HG03520 (cell line): ENCODE measurements around the gene BCAT1.
"Not testable (repeated sequence)": the region's sequence is repeated elsewhere in the genome, so short reads cannot be mapped to it uniquely, and the experiment has no call there.

ENCODE experiments used
- ATAC-seq: cut with Tn5 transposase; IDR thresholded peaks from one replicate; pipeline ENCODE4 v1.9.1; 2021; ENCODE audit warnings: mild to moderate bottlenecking, moderate library complexity; ENCODE audit not compliant: unreplicated experiment

BCAT1 gene

DNA sequence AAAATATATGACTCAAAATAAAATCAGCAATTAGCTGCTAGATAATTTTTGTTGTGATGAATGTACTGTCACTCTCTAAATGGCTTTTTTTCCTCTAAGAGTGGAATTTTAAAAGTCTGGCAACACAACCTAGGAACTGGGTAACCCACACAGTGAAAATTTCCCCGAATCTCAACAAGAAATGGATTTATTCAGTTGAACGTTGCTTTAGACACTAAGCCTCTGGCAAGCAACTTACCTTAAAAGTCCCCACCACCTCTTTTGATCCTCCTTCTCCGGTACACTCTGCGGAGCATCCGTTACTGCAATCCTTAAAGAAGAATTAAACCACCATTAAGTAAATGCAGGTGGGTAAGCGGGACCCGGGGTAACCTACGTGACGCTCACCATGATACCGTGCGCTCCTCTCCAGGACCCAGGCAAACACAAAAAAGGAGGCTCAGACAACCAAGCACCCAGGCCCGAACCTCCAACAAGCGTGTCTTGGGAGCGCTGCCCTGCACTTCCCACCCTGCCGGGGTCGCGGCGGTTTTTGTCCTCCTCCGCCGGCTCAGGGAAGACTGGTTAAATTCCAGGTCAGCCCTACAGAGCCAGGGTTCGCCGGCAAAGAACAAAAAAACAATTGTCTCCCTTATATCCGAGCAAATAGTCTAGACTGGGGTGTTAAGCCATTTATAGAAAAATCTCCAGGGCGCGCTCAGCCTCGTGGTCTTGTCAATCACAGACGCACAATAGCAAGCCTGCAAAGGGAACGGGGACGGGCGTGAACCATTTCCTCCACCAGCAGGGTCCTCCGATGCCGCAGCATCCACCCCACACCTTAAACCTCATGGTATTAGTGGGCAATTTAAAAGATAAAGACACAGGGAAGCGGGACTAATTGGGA lies 47.1 kb downstream of the BCAT1 start:
- no peak for ATAC-seq

- no peak for ATAC-seq
Measured at GRCh38 chr12:24900196-24900595, 48.7 kb downstream of the BCAT1 start.

GRCh38 chr12:24899503-24900075 lies 49.3 kb downstream of the BCAT1 start:
- no peak for ATAC-seq

GRCh38 chr12:24898606-24899005 lies 50.3 kb downstream of the BCAT1 start:
- no peak for ATAC-seq

DNA sequence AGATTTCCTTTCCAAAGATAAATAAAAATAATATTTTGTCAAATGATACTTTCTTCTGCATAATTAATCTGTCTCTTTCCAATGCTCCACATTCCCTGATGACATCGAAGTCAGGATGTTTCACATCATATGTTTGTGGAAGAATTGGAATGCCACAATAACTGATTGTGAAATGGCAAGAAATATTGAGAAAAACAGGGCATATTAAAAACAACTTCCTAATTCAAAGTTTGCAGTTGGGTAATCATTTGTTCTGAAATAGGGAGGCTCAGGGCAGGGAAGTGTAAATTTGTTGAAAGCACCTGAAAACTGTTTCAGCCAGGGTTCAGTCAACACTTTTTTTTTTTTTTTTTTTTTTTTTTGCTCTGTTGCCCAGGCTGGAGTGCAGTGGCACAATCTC lies 50.7 kb downstream of the BCAT1 start:
- ATAC-seq, result no peak

- no peak for ATAC-seq
Measured at GRCh38 chr12:24896171-24896570, 52.7 kb downstream of the BCAT1 start.

- no peak for ATAC-seq
Measured at GRCh38 chr12:24895612-24896011, 53.3 kb downstream of the BCAT1 start.

GRCh38 chr12:24894879-24895278 lies 54.0 kb downstream of the BCAT1 start:
- ATAC-seq, result no peak

DNA sequence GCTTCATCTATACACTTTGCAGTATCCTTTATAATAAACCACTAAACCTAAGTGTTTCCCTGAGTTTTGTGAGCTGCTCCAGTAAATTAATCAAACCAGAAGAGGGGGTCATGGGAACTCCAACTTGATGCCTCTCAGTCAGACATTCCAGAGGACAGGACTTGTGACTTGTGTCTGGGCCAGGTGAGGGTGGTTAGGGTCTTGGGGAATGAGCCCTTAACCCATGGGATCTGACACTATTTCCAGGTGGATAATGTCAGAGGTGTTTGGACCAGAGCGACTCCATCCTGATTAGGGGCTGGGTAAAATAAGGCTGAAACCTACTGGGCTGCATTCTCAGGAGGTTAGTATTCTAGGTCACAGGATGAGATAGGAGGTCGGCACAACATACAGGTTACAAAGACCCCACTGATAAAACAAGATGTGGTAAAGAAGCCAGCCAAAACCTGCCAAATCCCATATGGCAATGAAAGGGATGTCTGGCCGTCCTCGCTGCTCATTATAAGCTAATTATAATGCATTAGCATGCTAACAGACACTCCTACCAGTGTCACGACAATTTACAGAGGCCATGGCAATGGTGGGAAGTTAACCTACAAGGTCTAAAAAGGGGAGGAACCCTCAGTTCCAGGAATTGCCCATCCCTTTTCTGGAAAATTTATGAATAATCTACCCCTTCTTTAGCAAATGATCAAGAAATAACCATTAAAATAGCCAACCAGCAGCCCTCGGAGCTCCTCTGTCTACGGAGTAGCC lies 58.7 kb downstream of the BCAT1 start:
- no peak for ATAC-seq

DNA sequence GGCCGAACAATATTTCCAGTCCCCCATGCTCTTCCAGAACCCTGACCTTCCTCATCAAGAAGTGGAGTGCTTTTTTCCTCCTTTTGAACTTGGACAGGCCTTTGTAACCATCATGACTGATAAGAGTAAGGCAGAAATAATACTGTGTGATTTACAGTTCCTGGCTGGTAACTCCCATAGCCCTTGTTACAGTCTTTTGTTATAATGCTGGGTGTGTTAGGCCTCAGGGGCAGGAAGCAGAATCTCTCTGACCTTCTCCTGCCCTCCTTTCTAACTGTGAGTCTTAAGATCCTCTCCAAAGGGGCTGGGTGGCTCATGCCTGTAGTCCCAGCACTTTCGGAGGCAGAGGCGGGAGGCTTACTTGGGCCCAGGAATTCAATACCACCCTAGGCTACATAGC lies 59.5 kb downstream of the BCAT1 start:
- no peak for ATAC-seq

DNA sequence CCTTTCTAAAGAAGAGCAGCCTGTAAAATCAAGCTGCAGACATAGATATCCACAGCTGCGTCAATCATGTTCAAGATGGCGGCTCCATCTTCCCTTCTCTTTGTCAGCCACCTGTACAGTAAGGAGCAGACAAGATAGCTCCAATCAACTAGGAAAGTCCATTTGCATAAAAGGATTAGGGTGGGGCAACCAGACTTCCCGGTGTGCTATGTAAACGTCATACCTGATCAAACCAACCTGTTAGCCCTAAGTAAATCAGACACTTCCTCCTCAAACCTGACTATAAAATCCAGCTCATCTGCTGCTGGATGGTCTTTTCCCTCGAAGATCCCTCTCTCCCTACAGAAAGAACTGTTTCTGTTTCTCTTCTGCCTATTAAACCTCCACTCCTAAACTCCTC lies 60.1 kb downstream of the BCAT1 start:
- no peak for ATAC-seq

DNA sequence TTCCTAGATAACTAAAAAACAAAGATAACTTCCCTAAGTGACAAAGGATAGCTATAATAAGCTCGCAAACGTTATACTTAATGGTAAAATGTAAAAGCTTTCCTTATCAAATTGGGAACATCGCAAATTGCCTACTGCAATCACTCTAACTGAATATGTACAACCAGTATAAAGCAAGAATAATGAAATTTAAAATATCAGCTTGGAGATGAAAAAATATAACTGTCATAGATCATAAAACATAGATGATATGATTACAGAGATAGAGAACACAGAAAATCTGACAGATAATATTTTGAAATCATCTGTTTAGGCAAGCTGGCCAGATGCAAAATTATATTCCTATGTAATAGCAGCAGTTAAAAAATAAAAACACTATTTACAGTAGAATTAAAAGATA lies 64.0 kb downstream of the BCAT1 start:
- no peak for ATAC-seq

GRCh38 chr12:24881724-24882371 lies 67.1 kb downstream of the BCAT1 start:
- ATAC-seq, result no peak

- no peak for ATAC-seq
Measured at GRCh38 chr12:24881227-24881626, 67.7 kb downstream of the BCAT1 start.

- ATAC-seq, result no peak
Measured at GRCh38 chr12:24880732-24881131, 68.2 kb downstream of the BCAT1 start.

- ATAC-seq, result no peak
Measured at GRCh38 chr12:24879644-24880043, 69.3 kb downstream of the BCAT1 start.

DNA sequence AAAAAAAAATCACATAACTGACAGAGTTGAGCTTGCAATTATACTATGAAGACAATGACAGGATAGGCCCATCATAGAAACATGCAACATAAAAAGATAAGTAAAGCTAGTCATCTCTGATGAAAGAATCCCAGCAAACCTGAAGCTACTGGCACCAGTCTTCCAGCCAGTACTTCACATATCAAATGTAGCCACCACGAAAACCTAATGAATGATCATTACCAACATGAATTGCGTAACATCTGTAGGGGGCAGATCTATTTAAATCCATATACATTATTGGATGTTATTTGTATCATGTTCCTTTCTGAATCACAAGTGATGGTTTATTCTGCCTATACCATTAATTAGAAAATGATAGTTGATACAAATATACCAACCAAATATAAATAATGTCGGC lies 73.9 kb downstream of the BCAT1 start:
- ATAC-seq, result no peak

DNA sequence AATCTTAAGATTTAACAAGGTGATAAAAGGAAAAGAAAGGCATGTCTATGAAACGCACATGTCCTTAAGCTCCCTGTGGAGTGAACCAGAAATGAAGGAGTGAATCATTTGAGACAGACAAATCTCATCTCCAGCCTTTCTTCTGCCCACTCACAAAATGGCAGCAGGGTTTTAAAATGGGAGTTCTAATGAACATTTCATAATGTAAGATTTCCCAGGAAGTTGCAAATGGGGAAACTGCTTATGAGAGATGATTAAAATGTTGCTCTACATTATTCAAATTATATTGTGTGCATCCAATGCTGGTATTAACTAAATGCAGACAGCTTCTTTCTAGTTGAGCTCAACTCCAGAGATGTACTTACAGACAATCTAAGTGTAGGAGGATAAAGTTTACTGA lies 76.7 kb downstream of the BCAT1 start:
- no peak for ATAC-seq

DNA sequence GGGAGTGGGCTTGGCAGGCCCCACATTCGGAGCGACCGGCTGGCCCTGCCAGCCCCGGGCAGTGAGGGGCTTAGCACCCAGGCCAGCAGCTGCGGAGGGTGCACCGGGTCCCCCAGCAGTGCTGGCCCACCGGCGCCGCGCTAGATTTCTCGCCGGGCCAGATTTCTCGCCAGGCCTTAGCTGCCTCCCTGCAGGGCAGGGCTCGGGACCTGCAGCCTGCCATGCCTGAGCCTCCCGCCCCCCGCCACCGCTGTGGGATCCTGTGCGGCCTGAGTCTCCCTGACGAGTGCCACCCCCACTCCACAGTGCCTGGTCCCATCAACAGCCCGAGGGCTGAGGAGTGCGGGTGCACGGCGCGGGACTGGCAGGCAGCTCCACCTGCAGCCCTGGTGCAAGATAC lies 82.8 kb downstream of the BCAT1 start:
- ATAC-seq, result not testable (repeated sequence)

DNA sequence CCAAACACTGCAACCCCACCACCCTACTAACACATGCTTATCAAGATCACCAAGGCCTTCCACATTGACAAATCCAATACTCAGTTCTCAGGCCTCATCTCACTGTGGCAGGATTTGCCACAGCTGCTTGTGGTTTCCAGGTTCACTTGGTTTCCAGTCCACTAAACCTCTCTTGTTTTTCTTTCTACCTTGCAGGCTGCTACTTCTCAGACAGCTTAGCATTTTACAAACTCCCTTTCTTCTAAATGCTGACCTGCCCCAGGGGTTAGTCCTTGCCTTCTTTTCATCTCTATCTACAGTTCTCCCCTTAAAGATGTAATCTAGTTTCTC lies 84.1 kb downstream of the BCAT1 start:
- no peak for ATAC-seq

- no peak for ATAC-seq
Measured at GRCh38 chr12:24861766-24862540, 86.9 kb downstream of the BCAT1 start.
